HepG2 (cell line): ENCODE measurements around the gene CLIP2. TPM values are rescaled to one million over a fixed set of nuclear protein-coding genes. Genes with fewer than 3 reads are reported as not detected.
A peak's percentile ranks its signal among the peaks of the same experiment; 100 is the strongest.

Source experiments
- AKNA ChIP-seq: sonication (generic); formaldehyde crosslinking; IDR thresholded peaks from 2 replicates; pipeline ENCODE4 v1.4.0; 2020; ENCODE audit warnings: missing genetic modification reagents, borderline replicate concordance
- ETV5 ChIP-seq: IDR thresholded peaks from 2 replicates; pipeline ENCODE4 v1.6.1; 2018; ENCODE audit warnings: missing biosample characterization, missing genetic modification reagents, inconsistent platforms, borderline replicate concordance
- HDAC2 ChIP-seq: sonication (generic); formaldehyde crosslinking; IDR thresholded peaks from 2 replicates; pipeline ENCODE4 v1.4.0; 2020; ENCODE audit warnings: missing genetic modification reagents
- MAFG ChIP-seq: sonication (generic); formaldehyde crosslinking; IDR thresholded peaks from 2 replicates; pipeline ENCODE4 v1.5.1; 2020; ENCODE audit warnings: mild to moderate bottlenecking, missing genetic modification reagents
- MATR3 ChIP-seq: sonication (generic); formaldehyde crosslinking; IDR thresholded peaks from 2 replicates; pipeline ENCODE4 v1.4.0; 2020; ENCODE audit warnings: missing genetic modification reagents
- NONO ChIP-seq, 2 experiments: fragments of 450-650 bp in 1 of 2; sonication (generic) in 1 of 2; formaldehyde crosslinking in 1 of 2; IDR thresholded peaks in 1 of 2; conservative IDR thresholded peaks in 1 of 2; 2 replicates each; pipeline versions ENCODE4 v1.6.1 to v1.8.0; 2017 to 2022; ENCODE audit warnings: mild to moderate bottlenecking in 1 of 2, missing genetic modification reagents in 1 of 2, moderate library complexity in 1 of 2
- SIN3A ChIP-seq: IDR thresholded peaks from 2 replicates; pipeline ENCODE4 v1.6.1; 2011; ENCODE audit warnings: low read depth, mild to moderate bottlenecking, control low read depth, low read length, borderline replicate concordance
- SSRP1 ChIP-seq: IDR thresholded peaks from 2 replicates; pipeline ENCODE4 v1.6.1; 2016; ENCODE audit warnings: control low read depth
- ZFAT ChIP-seq: sonication (generic); formaldehyde crosslinking; conservative IDR thresholded peaks from 2 replicates; pipeline ENCODE4 v1.8.1; 2023; ENCODE audit warnings: missing genetic modification reagents, inconsistent platforms
- ZNF468 ChIP-seq: sonication (generic); formaldehyde crosslinking; IDR thresholded peaks from 2 replicates; pipeline ENCODE4 v1.8.0; 2022; ENCODE audit warnings: mild to moderate bottlenecking, moderate library complexity, missing genetic modification reagents
- ZNF609 ChIP-seq: sonication (generic); formaldehyde crosslinking; IDR thresholded peaks from 2 replicates; pipeline ENCODE4 v1.4.0; 2020; ENCODE audit warnings: mild to moderate bottlenecking, missing genetic modification reagents, borderline replicate concordance
- ZNF878 ChIP-seq: sonication (generic); formaldehyde crosslinking; IDR thresholded peaks from 2 replicates; pipeline ENCODE4 v1.8.1; 2023; ENCODE audit warnings: mild to moderate bottlenecking, missing genetic modification reagents, moderate library complexity
- polyA plus RNA-seq, 8 experiments: library from polyadenylated mRNA; depleted of rRNA in 3 of 8; stranded (reverse) in 7 of 8; unstranded in 1 of 8; fragments of >200 nt; fragmentation: Illumina TruSeq in 4 of 8; extraction: Trizol in 4 of 8; gene quantifications; 2 replicates each; pipeline versions ENCODE4 v1.2.1 to v1.2.3, GENCODE V29; 2011 to 2016; ENCODE audit warnings: low read depth in 4 of 8, missing spikeins in 1 of 8, mixed read lengths in 1 of 8; ENCODE audit not compliant: insufficient read depth in 1 of 8
- total RNA-seq, 5 experiments: library from RNA; depleted of rRNA; stranded (reverse); fragments of >200 nt; fragmentation: Illumina TruSeq; extraction: Trizol; gene quantifications; 2 replicates each; pipeline ENCODE4 v1.2.3, GENCODE V29; 2016; ENCODE audit warnings: low read depth in 1 of 5
- TF ChIP-seq, protein P1 (sequence below), 2 experiments: sonication (generic) in 1 of 2; formaldehyde crosslinking in 1 of 2; IDR thresholded peaks; 2 replicates each; pipeline versions ENCODE4 v1.5.1 to v1.6.1; 2011 to 2020; ENCODE audit warnings: borderline replicate concordance in 1 of 2, low read depth in 1 of 2, low read length in 1 of 2, mild to moderate bottlenecking in 1 of 2, missing genetic modification reagents in 1 of 2, moderate library complexity in 1 of 2
- TF ChIP-seq, protein P2 (sequence below): sonication (generic); formaldehyde crosslinking; IDR thresholded peaks from 2 replicates; pipeline ENCODE4 v1.4.0; 2020; ENCODE audit warnings: missing genetic modification reagents

Gene CLIP2
- total and polyA plus RNA-seq, 2 of the 13 experiments (the other 11 are each of a cell fraction or from before 2014, with no cell fraction given): 6.5 to 17.4 TPM

GRCh38 chr7:74453322-74454011 lies 164.3 kb downstream of the CLIP2 start, which contains the start of gene GTF2IRD1 (continued):
- TF ChIP-seq, protein P1, sequence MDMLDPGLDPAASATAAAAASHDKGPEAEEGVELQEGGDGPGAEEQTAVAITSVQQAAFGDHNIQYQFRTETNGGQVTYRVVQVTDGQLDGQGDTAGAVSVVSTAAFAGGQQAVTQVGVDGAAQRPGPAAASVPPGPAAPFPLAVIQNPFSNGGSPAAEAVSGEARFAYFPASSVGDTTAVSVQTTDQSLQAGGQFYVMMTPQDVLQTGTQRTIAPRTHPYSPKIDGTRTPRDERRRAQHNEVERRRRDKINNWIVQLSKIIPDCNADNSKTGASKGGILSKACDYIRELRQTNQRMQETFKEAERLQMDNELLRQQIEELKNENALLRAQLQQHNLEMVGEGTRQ (IDR thresholded peaks at IDR 0.05; ENCODE audit: low read depth, low read length): no peak
- TF ChIP-seq, protein P1 (CRISPR knock-in tag; IDR thresholded peaks at IDR 0.05; ENCODE audit: borderline replicate concordance): no peak
- TF ChIP-seq AKNA (CRISPR knock-in tag) (no peak), MAFG (CRISPR knock-in tag) (no peak), SSRP1 (CRISPR knock-in tag) (no peak), NONO (IDR thresholded peaks at IDR 0.05) (no peak), NONO (CRISPR knock-in tag; conservative IDR thresholded peaks at IDR 0.05) (no peak), MATR3 (CRISPR knock-in tag) (no peak), ZFAT (CRISPR knock-in tag) (no peak), ETV5 (CRISPR knock-in tag) (no peak), HDAC2 (CRISPR knock-in tag) (no peak), ZNF609 (peak; percentile 19; the same call in 1 of the 2 replicates), SIN3A (no peak), ZNF878 (CRISPR knock-in tag) (no peak), ZNF468 (no peak)
- TF ChIP-seq, protein P2, sequence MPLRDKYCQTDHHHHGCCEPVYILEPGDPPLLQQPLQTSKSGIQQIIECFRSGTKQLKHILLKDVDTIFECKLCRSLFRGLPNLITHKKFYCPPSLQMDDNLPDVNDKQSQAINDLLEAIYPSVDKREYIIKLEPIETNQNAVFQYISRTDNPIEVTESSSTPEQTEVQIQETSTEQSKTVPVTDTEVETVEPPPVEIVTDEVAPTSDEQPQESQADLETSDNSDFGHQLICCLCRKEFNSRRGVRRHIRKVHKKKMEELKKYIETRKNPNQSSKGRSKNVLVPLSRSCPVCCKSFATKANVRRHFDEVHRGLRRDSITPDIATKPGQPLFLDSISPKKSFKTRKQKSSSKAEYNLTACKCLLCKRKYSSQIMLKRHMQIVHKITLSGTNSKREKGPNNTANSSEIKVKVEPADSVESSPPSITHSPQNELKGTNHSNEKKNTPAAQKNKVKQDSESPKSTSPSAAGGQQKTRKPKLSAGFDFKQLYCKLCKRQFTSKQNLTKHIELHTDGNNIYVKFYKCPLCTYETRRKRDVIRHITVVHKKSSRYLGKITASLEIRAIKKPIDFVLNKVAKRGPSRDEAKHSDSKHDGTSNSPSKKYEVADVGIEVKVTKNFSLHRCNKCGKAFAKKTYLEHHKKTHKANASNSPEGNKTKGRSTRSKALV: no peak
